Retina (tissue), 1 donor: Measurements from ENCODE around the gene NPAS2.

Source experiments
- DNase-seq: peaks from one replicate; pipeline ENCODE4 v3.0.0-alpha.2; 2016

NPAS2 gene

GRCh38 chr2:100919316-100919715 lies 99.4 kb downstream of the NPAS2 start:
- DNase-seq = no peak

DNA sequence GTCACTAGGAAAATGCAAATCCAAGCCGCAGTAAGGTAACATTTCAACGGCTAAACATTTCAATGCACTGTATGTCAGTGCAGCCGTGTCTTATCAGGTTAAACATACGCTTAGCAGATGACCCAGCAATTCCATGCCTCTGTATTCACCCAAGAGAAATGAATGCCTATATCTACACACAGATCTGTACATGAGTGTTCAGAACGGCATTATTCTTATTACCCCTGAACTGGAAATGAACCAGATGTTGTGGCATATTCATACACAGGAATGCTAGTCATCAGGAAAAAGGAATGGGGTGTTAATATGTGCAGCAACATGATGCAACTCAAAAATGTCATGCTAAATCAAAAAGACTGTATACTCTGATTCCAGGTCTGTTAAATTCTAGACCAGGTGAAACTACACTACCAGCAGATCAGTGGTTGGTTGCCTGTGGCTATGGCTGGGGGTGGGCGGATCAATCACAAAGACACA lies 101.8 kb downstream of the NPAS2 start:
- DNase-seq = no peak

- DNase-seq = no peak
Observed at GRCh38 chr2:100923461-100924060, 103.6 kb downstream of the NPAS2 start.

DNA sequence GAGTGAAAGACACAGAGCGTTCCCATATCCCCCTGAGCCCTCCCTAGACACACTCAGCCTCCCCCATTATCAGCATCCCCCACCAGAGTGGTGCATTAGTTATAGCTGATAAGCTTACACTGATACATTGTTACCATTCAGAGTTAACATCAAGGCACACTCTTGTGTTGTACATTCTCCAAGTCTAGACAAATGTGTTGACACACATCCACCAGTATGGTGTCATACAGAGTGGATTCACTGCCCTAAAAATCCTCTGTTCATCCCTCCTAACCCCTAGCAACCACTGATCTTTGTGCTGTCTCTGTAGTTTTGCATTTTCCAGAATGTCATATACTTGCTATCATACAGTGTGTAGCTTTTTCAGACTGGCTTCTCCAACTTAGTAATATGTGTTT lies 104.2 kb downstream of the NPAS2 start:
- DNase-seq = no peak

DNA sequence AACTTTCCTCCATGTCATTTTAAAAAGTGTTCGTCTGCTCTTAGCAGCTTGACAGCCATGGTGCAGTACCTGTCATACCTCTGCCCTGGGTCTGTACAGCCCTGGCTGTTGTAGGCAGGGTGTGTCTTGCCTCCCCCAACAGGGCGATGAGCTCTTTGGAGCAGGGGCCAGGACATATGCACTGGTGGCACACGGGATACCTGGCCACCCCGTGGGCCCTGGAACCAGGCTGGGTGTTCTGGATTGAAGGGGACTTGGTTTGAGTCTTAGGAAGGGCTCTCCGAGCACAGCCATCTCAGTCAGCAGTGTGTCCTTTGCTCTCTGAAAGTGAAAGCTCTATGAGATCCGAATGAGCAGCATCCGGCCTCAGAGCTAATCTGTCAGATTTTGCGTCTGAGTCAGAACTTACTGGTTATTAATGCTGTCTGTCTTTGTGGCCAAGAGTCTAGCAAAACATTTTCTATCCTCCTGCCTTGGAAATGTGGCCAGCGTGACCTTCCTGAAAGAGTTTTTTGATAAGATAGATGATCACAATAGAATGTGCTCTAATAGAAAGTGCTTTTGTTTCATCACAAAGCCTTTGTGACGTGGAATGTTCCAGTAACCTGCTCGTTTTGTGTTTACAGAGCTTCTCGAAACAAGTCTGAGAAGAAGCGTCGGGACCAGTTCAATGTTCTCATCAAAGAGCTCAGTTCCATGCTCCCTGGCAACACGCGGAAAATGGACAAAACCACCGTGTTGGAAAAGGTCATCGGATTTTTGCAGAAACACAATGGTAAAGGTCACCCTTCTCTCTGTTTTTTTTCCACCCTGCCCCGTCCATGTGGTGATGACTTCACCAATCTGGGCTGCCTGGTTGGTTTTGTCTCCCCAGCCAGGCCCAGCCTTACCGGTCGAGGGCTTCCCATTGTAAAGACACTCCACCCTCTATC lies 104.8 kb downstream of the NPAS2 start:
- no peak for DNase-seq

DNA sequence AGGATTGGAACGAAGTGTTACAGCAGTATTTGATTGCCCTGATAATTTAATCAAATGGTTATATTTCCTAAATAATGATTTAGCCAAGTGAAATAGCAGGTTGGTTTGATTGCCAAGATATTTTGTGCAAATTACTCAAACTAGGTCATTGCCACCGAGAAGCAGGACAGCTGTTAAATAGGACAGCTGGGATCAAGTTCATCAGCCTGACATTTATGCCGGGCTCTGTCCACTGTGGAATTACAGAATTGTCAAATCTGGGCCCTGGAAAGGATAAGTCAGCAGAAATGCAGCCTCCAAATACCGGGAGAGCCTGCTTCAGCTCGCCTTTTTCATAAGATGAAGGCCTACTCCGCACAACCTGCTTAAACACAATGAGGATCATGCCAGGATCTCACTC lies 108.3 kb downstream of the NPAS2 start:
- DNase-seq = no peak

GRCh38 chr2:100929147-100929546 lies 109.2 kb downstream of the NPAS2 start:
- DNase-seq = no peak

GRCh38 chr2:100934504-100935371 lies 114.8 kb downstream of the NPAS2 start:
- no peak for DNase-seq

DNA sequence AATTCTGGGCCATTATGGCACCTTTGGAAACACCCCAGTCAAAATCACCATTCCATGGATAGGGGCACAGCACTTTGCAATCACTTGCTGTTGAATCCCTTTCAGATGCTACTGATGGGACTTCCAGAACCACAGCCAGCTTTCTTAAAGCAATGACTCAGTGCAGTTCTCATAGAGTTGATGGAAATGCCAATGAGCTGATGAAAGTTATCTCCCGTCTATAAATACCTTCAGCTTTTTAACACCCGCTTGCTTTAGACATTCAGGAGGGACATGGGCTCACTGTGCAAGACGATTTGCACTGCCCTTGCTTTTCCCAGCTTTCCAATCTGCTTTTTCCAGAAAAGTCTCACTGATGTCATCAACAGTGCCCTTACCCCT lies 115.4 kb downstream of the NPAS2 start:
- no peak for DNase-seq

GRCh38 chr2:100936070-100936741 lies 116.3 kb downstream of the NPAS2 start:
- no peak for DNase-seq

DNA sequence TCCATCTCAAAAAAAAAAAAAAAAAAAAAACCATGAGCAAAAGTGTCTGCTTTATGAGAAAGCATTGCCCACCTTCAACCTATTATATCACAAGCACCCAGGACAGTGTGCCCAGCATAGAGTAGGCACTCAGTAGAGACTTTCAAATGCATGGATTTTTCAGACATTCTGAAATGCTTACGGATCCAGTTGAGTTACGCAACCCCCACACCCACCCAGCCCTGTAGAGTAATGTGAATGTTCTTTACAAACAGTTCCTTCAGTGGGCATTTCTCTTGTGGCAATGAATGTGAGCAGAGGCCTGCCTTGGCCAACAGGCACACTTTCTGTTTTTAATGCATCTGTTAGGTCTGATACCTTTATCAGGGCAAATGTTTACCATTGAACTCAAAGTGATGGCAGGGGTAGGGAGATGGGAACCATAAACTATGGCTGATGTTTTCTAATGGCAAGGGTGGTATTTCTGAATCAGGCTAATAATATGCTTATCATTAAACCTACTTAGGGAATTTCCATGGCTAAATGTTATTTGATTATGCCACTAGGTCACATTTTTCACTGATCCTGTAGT lies 117.1 kb downstream of the NPAS2 start:
- no peak for DNase-seq

GRCh38 chr2:100938031-100939026 lies 118.4 kb downstream of the NPAS2 start:
- no peak for DNase-seq

GRCh38 chr2:100939445-100939844 lies 119.5 kb downstream of the NPAS2 start:
- no peak for DNase-seq

GRCh38 chr2:100940240-100940639 lies 120.3 kb downstream of the NPAS2 start:
- no peak for DNase-seq

DNA sequence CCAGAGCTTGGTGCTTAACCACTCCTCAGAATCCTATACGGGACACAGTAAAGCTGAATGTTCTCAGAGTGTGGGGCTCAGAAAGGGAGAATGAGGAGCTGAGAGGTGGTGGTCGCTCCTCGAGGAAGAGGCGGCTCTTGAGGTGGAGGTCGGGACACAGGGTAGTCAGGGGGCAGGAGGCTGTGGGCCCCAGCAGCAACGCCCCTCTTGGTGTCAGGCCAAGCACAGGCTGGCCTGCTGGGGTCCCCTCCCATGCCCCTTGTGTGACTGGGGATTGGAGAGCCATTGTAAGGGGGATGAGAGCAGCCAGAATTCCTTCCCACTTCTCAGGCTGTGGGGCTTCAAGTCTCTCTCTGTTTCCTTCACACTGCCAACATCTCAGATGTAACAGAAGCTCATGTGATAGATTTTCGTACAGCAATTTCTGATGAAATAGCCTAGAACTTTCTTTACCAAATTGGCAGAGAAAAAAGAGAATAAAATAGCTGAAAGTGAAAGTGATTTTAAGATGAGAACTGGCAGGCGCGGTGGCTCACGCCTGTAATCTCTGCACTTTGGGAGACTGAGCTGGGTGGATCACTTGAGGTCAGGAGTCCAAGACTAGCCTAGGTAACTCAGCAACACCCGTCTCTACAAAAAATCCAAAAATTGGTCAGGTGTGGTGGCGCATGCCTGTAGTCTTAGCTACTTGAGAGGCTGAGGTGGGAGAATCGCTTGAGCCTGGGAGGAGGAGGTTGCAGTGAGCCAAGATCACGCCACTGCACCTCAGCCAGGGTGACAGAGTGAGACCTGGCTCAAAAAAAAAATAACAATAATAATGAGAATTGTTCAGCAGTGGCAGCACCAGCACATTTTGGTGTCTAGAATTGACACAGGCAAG lies 121.1 kb downstream of the NPAS2 start:
- DNase-seq = no peak

GRCh38 chr2:100941646-100942240 lies 121.8 kb downstream of the NPAS2 start:
- no peak for DNase-seq

GRCh38 chr2:100944617-100945432 lies 124.9 kb downstream of the NPAS2 start:
- DNase-seq = no peak

DNA sequence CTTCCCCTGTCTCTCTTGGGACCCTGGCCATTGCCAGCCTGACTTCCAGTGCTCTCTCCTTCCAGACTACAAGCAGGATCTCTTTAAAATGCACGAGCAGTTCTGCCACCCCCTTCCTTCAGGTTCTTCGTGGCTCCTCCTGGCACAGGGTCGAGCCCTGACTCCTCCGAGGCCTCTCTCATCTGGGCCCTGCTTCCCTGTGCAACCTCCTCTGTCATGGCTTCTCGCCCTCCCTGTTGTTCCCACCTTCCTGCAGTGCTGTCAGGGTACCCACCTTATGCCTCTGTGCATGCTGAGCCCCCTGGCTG lies 125.4 kb downstream of the NPAS2 start:
- DNase-seq = no peak
